Measurements from ENCODE around the gene AKAP7.
"Not testable (repeated sequence)": the region's sequence is repeated elsewhere in the genome, so short reads cannot be mapped to it uniquely, and the experiment has no call there.

Gene AKAP7

GRCh38 chr6:131135244-131136020 is at the start of gene AKAP7:
TSS of gene AKAP7 (plus strand) at chr6:131135467. CDS start at chr6:131135764, 297 bp downstream.
- peak; percentile 48 for DNase-seq

- not testable (repeated sequence) for DNase-seq
Measured at GRCh38 chr6:131090339-131090738, 44.9 kb upstream of the AKAP7 start.

- not testable (repeated sequence) for DNase-seq
Measured at GRCh38 chr6:131091944-131092343, 43.3 kb upstream of the AKAP7 start.

- no peak for DNase-seq
Measured at GRCh38 chr6:131093334-131093733, 41.9 kb upstream of the AKAP7 start.

- no peak for DNase-seq
Measured at GRCh38 chr6:131096786-131097185, 38.5 kb upstream of the AKAP7 start.

- DNase-seq: no peak
Measured at GRCh38 chr6:131101911-131102680, 33.2 kb upstream of the AKAP7 start.

- no peak for DNase-seq
Measured at GRCh38 chr6:131103296-131103695, 32.0 kb upstream of the AKAP7 start.

- DNase-seq: no peak
Measured at GRCh38 chr6:131103901-131104300, 31.4 kb upstream of the AKAP7 start.

GRCh38 chr6:131107151-131107550 is 28.1 kb upstream of the AKAP7 start:
- DNase-seq: no peak

GRCh38 chr6:131112249-131112648 is 23.0 kb upstream of the AKAP7 start:
- no peak for DNase-seq

GRCh38 chr6:131115651-131116050 is 19.6 kb upstream of the AKAP7 start:
- DNase-seq: no peak

- DNase-seq: no peak
Measured at GRCh38 chr6:131116321-131116720, 18.9 kb upstream of the AKAP7 start.

- DNase-seq: no peak
Measured at GRCh38 chr6:131116755-131117360, 18.4 kb upstream of the AKAP7 start.

GRCh38 chr6:131117878-131118277 is 17.4 kb upstream of the AKAP7 start:
- no peak for DNase-seq

- DNase-seq: no peak
Measured at GRCh38 chr6:131122007-131122406, 13.3 kb upstream of the AKAP7 start.

- no peak for DNase-seq
Measured at GRCh38 chr6:131122516-131122915, 12.8 kb upstream of the AKAP7 start.

- DNase-seq: no peak
Measured at GRCh38 chr6:131124336-131125071, 10.8 kb upstream of the AKAP7 start.

- no peak for DNase-seq
Measured at GRCh38 chr6:131125431-131125830, 9.8 kb upstream of the AKAP7 start.

- DNase-seq: no peak
Measured at GRCh38 chr6:131129689-131130553, 5.3 kb upstream of the AKAP7 start.

- no peak for DNase-seq
Measured at GRCh38 chr6:131130554-131130940, 4.7 kb upstream of the AKAP7 start.

- no peak for DNase-seq
Measured at GRCh38 chr6:131132360-131132759, 2.9 kb upstream of the AKAP7 start.

Data from activated gamma-delta T cell treated with Interleukin-2 at 50 U/mL for 16 hours (primary cell).